ENCODE data around the gene VPS35L. TPM values are rescaled to one million over a fixed set of nuclear protein-coding genes. Genes with fewer than 3 reads are reported as not detected.

Gene VPS35L
- total and polyA plus RNA-seq, 2 experiments from 2014 or later = 48.0 to 54.6 TPM

DNA sequence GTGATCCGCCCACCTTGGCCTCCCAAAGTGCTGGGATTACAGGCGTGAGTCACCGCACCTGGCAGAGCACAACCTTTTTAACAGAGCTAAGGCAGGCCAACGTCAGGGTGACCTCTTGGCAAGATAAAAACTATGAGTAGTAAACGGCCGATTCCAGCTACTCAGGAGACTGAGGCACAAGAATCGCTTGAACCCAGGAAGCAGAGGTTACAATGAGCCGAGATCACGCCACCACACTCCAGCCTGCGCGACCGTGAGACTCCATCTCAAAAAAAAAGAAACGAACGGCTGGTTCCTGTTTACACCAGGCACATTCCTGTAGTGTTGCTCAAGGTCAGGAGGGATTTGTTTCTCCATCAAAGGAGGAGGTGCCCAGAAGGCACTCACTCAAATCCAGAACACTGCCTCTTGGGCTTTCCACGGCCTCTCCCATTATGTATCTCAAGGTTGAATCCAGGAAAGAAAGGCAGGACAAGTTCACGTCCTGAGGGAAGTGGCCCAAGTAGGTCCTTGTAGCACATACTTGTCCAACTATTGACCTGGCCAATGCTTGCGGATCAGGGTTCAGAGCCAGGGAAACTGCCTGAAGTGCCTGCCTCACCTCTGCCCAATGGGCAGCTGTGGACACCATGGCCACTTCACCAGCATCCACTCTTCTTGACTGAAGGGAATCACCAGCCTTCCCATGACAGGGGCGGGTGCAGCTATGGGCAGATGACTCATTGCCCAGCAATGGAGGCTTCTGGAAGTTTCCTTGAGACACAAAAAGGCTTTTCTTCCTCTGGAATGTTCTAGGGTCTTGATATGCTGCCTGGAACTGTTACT, 149.0 kb downstream of the VPS35L start:
- Histone ChIP-seq H2AFZ (no peak overlapping the region), H3K27me3 (ENCODE audit: insufficient read depth) (no peaks in the 10 kb centered on the region), H3K27ac (ENCODE audit: low read depth) (no peak overlapping the region), H3K4me1 (ENCODE audit: insufficient read depth) (peaks cover 12% of the 10 kb centered on the region; the same call in 1 of the 2 replicates), H3K36me3 (ENCODE audit: insufficient read depth) (peaks cover 52% of the 10 kb centered on the region), H3K9me2 (ENCODE audit: insufficient read depth) (no peaks in the 10 kb centered on the region), H3K79me2 (replicated peaks; ENCODE audit: insufficient read depth) (peaks cover 51% of the 10 kb centered on the region), H3K4me2 (no peak overlapping the region), H3K4me3 (no peak overlapping the region), H4K20me1 (replicated peaks; ENCODE audit: insufficient read depth) (peaks cover 51% of the 10 kb centered on the region), H3F3A (replicated peaks; ENCODE audit: low read depth) (0 out of 2 replicates have a peak, but pooled peaks cover 7% of the 10 kb centered on the region)
- Mint-ChIP-seq H3K4me1 (peaks cover 21% of the 10 kb centered on the region), H3K27me3 (ENCODE audit: insufficient read depth, low read depth, poor library complexity) (peaks cover 8% of the 10 kb centered on the region), H3K36me3 (ENCODE audit: low read depth) (peaks cover 99% of the 10 kb centered on the region), H3K4me3 (no peak overlapping the region), H3K9me3 (peaks cover 6% of the 10 kb centered on the region; the same call in 1 of the 3 replicates), H3K27ac (no peak overlapping the region)
- TF ChIP-seq POLR2AphosphoS5 (IDR thresholded peaks at IDR 0.05; ENCODE audit: low read depth) = no peak
- TF ChIP-seq, protein P1, sequence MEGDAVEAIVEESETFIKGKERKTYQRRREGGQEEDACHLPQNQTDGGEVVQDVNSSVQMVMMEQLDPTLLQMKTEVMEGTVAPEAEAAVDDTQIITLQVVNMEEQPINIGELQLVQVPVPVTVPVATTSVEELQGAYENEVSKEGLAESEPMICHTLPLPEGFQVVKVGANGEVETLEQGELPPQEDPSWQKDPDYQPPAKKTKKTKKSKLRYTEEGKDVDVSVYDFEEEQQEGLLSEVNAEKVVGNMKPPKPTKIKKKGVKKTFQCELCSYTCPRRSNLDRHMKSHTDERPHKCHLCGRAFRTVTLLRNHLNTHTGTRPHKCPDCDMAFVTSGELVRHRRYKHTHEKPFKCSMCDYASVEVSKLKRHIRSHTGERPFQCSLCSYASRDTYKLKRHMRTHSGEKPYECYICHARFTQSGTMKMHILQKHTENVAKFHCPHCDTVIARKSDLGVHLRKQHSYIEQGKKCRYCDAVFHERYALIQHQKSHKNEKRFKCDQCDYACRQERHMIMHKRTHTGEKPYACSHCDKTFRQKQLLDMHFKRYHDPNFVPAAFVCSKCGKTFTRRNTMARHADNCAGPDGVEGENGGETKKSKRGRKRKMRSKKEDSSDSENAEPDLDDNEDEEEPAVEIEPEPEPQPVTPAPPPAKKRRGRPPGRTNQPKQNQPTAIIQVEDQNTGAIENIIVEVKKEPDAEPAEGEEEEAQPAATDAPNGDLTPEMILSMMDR (conservative IDR thresholded peaks at IDR 0.05; ENCODE audit: low read depth in 2 of 2) = no peak
- TF ChIP-seq, protein P2, sequence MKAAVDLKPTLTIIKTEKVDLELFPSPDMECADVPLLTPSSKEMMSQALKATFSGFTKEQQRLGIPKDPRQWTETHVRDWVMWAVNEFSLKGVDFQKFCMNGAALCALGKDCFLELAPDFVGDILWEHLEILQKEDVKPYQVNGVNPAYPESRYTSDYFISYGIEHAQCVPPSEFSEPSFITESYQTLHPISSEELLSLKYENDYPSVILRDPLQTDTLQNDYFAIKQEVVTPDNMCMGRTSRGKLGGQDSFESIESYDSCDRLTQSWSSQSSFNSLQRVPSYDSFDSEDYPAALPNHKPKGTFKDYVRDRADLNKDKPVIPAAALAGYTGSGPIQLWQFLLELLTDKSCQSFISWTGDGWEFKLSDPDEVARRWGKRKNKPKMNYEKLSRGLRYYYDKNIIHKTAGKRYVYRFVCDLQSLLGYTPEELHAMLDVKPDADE (IDR thresholded peaks at IDR 0.05) = no peak
- no peak for TF ChIP-seq EZH2 (IDR thresholded peaks at IDR 0.05; ENCODE audit: low read depth, unreplicated experiment)
- no peak for TF ChIP-seq ZNF331 (CRISPR knock-in tag; IDR thresholded peaks at IDR 0.05; ENCODE audit: low read depth)
- no peak for TF ChIP-seq NANOG (IDR thresholded peaks at IDR 0.05; ENCODE audit: borderline replicate concordance)
- TF ChIP-seq, protein P3, sequence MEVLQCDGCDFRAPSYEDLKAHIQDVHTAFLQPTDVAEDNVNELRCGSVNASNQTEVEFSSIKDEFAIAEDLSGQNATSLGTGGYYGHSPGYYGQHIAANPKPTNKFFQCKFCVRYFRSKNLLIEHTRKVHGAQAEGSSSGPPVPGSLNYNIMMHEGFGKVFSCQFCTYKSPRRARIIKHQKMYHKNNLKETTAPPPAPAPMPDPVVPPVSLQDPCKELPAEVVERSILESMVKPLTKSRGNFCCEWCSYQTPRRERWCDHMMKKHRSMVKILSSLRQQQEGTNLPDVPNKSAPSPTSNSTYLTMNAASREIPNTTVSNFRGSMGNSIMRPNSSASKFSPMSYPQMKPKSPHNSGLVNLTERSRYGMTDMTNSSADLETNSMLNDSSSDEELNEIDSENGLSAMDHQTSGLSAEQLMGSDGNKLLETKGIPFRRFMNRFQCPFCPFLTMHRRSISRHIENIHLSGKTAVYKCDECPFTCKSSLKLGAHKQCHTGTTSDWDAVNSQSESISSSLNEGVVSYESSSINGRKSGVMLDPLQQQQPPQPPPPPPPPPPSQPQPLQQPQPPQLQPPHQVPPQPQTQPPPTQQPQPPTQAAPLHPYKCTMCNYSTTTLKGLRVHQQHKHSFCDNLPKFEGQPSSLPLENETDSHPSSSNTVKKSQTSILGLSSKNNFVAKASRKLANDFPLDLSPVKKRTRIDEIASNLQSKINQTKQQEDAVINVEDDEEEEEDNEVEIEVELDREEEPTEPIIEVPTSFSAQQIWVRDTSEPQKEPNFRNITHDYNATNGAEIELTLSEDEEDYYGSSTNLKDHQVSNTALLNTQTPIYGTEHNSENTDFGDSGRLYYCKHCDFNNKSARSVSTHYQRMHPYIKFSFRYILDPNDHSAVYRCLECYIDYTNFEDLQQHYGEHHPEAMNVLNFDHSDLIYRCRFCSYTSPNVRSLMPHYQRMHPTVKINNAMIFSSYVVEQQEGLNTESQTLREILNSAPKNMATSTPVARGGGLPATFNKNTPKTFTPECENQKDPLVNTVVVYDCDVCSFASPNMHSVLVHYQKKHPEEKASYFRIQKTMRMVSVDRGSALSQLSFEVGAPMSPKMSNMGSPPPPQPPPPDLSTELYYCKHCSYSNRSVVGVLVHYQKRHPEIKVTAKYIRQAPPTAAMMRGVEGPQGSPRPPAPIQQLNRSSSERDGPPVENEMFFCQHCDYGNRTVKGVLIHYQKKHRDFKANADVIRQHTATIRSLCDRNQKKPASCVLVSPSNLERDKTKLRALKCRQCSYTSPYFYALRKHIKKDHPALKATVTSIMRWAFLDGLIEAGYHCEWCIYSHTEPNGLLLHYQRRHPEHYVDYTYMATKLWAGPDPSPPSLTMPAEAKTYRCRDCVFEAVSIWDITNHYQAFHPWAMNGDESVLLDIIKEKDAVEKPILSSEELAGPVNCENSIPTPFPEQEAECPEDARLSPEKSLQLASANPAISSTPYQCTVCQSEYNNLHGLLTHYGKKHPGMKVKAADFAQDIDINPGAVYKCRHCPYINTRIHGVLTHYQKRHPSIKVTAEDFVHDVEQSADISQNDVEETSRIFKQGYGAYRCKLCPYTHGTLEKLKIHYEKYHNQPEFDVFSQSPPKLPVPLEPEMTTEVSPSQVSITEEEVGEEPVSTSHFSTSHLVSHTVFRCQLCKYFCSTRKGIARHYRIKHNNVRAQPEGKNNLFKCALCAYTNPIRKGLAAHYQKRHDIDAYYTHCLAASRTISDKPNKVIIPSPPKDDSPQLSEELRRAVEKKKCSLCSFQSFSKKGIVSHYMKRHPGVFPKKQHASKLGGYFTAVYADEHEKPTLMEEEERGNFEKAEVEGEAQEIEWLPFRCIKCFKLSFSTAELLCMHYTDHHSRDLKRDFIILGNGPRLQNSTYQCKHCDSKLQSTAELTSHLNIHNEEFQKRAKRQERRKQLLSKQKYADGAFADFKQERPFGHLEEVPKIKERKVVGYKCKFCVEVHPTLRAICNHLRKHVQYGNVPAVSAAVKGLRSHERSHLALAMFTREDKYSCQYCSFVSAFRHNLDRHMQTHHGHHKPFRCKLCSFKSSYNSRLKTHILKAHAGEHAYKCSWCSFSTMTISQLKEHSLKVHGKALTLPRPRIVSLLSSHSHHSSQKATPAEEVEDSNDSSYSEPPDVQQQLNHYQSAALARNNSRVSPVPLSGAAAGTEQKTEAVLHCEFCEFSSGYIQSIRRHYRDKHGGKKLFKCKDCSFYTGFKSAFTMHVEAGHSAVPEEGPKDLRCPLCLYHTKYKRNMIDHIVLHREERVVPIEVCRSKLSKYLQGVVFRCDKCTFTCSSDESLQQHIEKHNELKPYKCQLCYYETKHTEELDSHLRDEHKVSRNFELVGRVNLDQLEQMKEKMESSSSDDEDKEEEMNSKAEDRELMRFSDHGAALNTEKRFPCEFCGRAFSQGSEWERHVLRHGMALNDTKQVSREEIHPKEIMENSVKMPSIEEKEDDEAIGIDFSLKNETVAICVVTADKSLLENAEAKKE (CRISPR knock-in tag; IDR thresholded peaks at IDR 0.05) = no peak
- no peak for TF ChIP-seq STAT1 (IDR thresholded peaks at IDR 0.05; ENCODE audit: unreplicated experiment)
- no peak for ATAC-seq
- DNase-seq (ENCODE audit: low spot score) = no peak
